Neural progenitor cell (in vitro differentiated cells): ENCODE measurements around the gene CD200R1L. TPM values are rescaled to one million over a fixed set of nuclear protein-coding genes. Genes with fewer than 3 reads are reported as not detected.

Experiments
- DNase-seq: peaks from one replicate; pipeline ENCODE4 v3.0.0-alpha.2; 2016; ENCODE audit warnings: low spot score
- H2AFZ ChIP-seq: fragments of 200-600 bp; sonication (generic); replicated peaks from 2 replicates; pipeline ENCODE4 v1.6.1; 2016; ENCODE audit warnings: antibody characterized with exemption
- H3F3A ChIP-seq: fragments of 200-600 bp; sonication (generic); 2 replicates; pipeline ENCODE4 v1.6.1; 2016; ENCODE audit warnings: antibody characterized with exemption, low read depth
- H3K27ac ChIP-seq: fragments of 200-600 bp; sonication (generic); 2 replicates; pipeline ENCODE4 v1.5.1; 2016; ENCODE audit warnings: mild to moderate bottlenecking
- H3K27me3 ChIP-seq: fragments of 200-600 bp; sonication (generic); 2 replicates; pipeline ENCODE4 v1.6.1; 2016; ENCODE audit warnings: mild to moderate bottlenecking, moderate library complexity
- H3K36me3 ChIP-seq: fragments of 200-600 bp; sonication (generic); 2 replicates; pipeline ENCODE4 v1.5.1; 2016
- H3K4me1 ChIP-seq: fragments of 200-600 bp; sonication (generic); 2 replicates; pipeline ENCODE4 v1.6.1; 2016; ENCODE audit warnings: mixed run types
- H3K4me2 ChIP-seq: fragments of 200-600 bp; sonication (generic); 2 replicates; pipeline ENCODE4 v1.6.1; 2016
- H3K4me3 ChIP-seq: fragments of 200-600 bp; sonication (generic); 2 replicates; pipeline ENCODE4 v1.5.1; 2016
- H3K79me2 ChIP-seq: fragments of 200-600 bp; sonication (generic); 2 replicates; pipeline ENCODE4 v1.6.1; 2016; ENCODE audit warnings: low read depth
- H3K9ac ChIP-seq: fragments of 200-600 bp; sonication (generic); 2 replicates; pipeline ENCODE4 v1.6.1; 2016
- H3K9me3 ChIP-seq: fragments of 200-600 bp; sonication (generic); 2 replicates; pipeline ENCODE4 v1.5.1; 2016; ENCODE audit warnings: low read depth
- H4K20me1 ChIP-seq: fragments of 200-600 bp; sonication (generic); 2 replicates; pipeline ENCODE4 v1.6.1; 2016; ENCODE audit warnings: low read depth
- H3K27ac Mint-ChIP-seq: 3 replicates; pipeline ENCODE4 v1.8.0; 2021; ENCODE audit warnings: mixed read lengths
- H3K27me3 Mint-ChIP-seq: 2 replicates; pipeline ENCODE4 v1.8.0; 2022; ENCODE audit warnings: low read depth, mild to moderate bottlenecking, inconsistent platforms, moderate library complexity, mixed read lengths; ENCODE audit not compliant: insufficient read depth
- H3K36me3 Mint-ChIP-seq: 3 replicates; pipeline ENCODE4 v1.8.0; 2021; ENCODE audit warnings: mixed read lengths
- H3K4me1 Mint-ChIP-seq: 3 replicates; pipeline ENCODE4 v1.8.0; 2021; ENCODE audit warnings: mixed read lengths
- H3K4me3 Mint-ChIP-seq: 3 replicates; pipeline ENCODE4 v1.8.0; 2021; ENCODE audit warnings: mild to moderate bottlenecking, moderate library complexity, mixed read lengths
- H3K9me3 Mint-ChIP-seq: 3 replicates; pipeline ENCODE4 v1.8.0; 2020; ENCODE audit warnings: mixed read lengths
- EZH2 ChIP-seq: fragments of 200-600 bp; sonication (generic); IDR thresholded peaks from 2 replicates; pipeline ENCODE4 v1.6.1; 2017; ENCODE audit warnings: antibody characterized with exemption, mild to moderate bottlenecking, moderate library complexity
- EZH2phosphoT487 ChIP-seq: fragments of 200-600 bp; sonication (generic); IDR thresholded peaks from 2 replicates; pipeline ENCODE4 v1.6.1; 2017; ENCODE audit warnings: antibody characterized with exemption
- total RNA-seq: library from RNA; depleted of rRNA; stranded (reverse); fragments of >200 nt; gene quantifications from 2 replicates; pipeline ENCODE4 v1.2.3, GENCODE V29; 2015; ENCODE audit warnings: low replicate concordance
- TF ChIP-seq, protein P1 (sequence below): fragments of 200-600 bp; sonication (generic); IDR thresholded peaks from 2 replicates; pipeline ENCODE4 v1.5.1; 2017; ENCODE audit warnings: antibody characterized with exemption, mild to moderate bottlenecking

Gene CD200R1L
- total RNA-seq, 1 donor from 2014 or later: not detected

- Histone ChIP-seq H3K36me3 (no peaks in the 10 kb centered on the region), H3K4me1 (no peaks in the 10 kb centered on the region), H3K9ac (no peak overlapping the region), H3K9me3 (no peaks in the 10 kb centered on the region), H2AFZ (no peak overlapping the region), H3K27ac (no peak overlapping the region), H3K27me3 (no peaks in the 10 kb centered on the region), H4K20me1 (no peaks in the 10 kb centered on the region), H3F3A (no peaks in the 10 kb centered on the region), H3K4me2 (no peak overlapping the region), H3K79me2 (no peaks in the 10 kb centered on the region), H3K4me3 (no peak overlapping the region)
- TF ChIP-seq, protein P1, sequence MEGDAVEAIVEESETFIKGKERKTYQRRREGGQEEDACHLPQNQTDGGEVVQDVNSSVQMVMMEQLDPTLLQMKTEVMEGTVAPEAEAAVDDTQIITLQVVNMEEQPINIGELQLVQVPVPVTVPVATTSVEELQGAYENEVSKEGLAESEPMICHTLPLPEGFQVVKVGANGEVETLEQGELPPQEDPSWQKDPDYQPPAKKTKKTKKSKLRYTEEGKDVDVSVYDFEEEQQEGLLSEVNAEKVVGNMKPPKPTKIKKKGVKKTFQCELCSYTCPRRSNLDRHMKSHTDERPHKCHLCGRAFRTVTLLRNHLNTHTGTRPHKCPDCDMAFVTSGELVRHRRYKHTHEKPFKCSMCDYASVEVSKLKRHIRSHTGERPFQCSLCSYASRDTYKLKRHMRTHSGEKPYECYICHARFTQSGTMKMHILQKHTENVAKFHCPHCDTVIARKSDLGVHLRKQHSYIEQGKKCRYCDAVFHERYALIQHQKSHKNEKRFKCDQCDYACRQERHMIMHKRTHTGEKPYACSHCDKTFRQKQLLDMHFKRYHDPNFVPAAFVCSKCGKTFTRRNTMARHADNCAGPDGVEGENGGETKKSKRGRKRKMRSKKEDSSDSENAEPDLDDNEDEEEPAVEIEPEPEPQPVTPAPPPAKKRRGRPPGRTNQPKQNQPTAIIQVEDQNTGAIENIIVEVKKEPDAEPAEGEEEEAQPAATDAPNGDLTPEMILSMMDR: no peak
- TF ChIP-seq EZH2phosphoT487 (no peak), EZH2 (no peak)
- no peak overlapping the region for H3K4me3 Mint-ChIP-seq
- no peaks in the 10 kb centered on the region for H3K27me3 Mint-ChIP-seq
- DNase-seq: no peak
- no peaks in the 10 kb centered on the region for H3K36me3 Mint-ChIP-seq
- H3K9me3 Mint-ChIP-seq: peaks cover 16% of the 10 kb centered on the region
- no peak overlapping the region for H3K27ac Mint-ChIP-seq
- H3K4me1 Mint-ChIP-seq: peaks cover 2% of the 10 kb centered on the region
Measured at GRCh38 chr3:112845772-112846171, 892 bp downstream of the CD200R1L start.

DNA sequence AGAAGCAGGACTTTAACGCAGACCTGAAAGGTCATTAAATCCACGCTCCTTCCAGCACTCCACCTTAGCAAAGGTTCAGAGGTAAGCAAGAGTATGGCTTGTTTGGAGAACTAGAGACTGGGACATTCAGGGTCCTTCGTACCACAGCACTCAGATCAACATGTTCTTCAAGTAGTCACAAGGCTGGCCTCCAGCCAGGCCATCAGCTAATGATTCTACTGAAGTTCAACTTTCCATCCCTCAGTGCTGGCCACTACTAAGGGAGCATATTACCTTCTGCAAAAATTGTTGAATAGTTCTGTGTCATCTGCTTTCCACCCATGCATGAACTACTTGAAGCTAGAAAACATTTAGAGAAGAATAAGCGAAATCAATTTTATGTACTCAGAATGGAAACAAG is 17.6 kb downstream of the CD200R1L start:
- no peaks in the 10 kb centered on the region for H3K36me3 ChIP-seq
- Mint-ChIP-seq H3K27ac (no peak overlapping the region), H3K4me3 (no peak overlapping the region), H3K36me3 (no peaks in the 10 kb centered on the region), H3K27me3 (no peaks in the 10 kb centered on the region), H3K9me3 (no peaks in the 10 kb centered on the region), H3K4me1 (no peaks in the 10 kb centered on the region)
- no peaks in the 10 kb centered on the region for H3K4me1 ChIP-seq
- no peak overlapping the region for H3K9ac ChIP-seq
- no peak for DNase-seq
- H3K79me2 ChIP-seq: no peaks in the 10 kb centered on the region
- no peaks in the 10 kb centered on the region for H3F3A ChIP-seq
- H3K27me3 ChIP-seq: no peaks in the 10 kb centered on the region
- H3K4me2 ChIP-seq: no peak overlapping the region
- H4K20me1 ChIP-seq: no peaks in the 10 kb centered on the region
- H3K9me3 ChIP-seq: no peaks in the 10 kb centered on the region
- no peak overlapping the region for H2AFZ ChIP-seq
- H3K27ac ChIP-seq: no peak overlapping the region
- TF ChIP-seq, protein P1: no peak
- TF ChIP-seq EZH2 (no peak), EZH2phosphoT487 (no peak)
- no peak overlapping the region for H3K4me3 ChIP-seq

DNA sequence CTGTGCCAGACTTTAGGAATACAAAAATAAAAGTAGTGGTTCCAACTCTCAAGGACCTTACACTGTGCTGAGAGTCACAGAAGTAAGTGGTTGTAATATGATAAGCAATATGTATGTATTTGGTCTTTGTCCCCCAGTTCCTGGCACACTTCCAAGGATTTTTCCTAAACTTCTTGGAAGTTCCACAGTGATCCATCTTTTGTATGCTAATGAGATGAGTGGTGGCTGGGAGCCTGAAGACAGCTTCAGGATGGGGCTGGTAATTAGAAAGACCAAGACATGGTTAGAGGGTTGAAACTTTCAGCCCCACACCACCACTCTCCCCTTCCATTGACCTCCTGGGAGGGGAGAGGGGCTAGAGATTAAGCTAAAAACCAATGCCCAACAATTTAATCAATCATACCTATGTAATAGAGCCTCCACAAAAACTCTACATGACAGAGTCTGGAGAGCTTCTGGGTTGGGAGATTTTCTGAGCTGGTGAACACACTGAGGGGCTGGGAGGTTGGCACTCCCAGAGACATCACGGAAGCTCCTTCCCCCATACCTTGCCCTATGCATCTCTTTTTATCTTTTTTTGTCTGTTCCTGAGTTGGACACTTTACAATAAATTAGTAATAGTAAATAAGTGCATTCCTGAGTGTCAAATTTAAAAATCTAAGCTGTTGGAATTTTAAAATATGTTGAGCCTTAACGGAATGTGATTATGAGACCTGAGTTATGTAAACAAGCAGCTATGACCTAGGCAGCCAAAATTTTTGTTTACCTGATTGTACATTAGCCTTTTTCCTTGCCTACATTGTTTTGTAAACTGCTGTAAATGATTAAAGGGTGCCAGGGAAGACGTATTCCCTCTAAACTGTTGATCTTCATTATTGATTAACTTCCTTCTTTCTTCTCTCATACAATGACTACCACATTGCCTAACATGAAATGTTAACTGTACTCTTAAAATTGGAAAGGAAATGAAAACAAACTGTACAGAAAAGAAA is 24.3 kb downstream of the CD200R1L start:
- Histone ChIP-seq H3K79me2 (no peaks in the 10 kb centered on the region), H3K4me2 (no peak overlapping the region), H3K36me3 (no peaks in the 10 kb centered on the region), H3F3A (no peaks in the 10 kb centered on the region), H3K27ac (no peak overlapping the region), H3K9me3 (no peaks in the 10 kb centered on the region), H3K9ac (no peak overlapping the region), H4K20me1 (no peaks in the 10 kb centered on the region), H3K4me3 (no peak overlapping the region), H3K4me1 (no peaks in the 10 kb centered on the region), H2AFZ (peak overlapping the region; percentile 19), H3K27me3 (no peaks in the 10 kb centered on the region)
- no peak for DNase-seq
- H3K4me3 Mint-ChIP-seq: no peak overlapping the region
- H3K4me1 Mint-ChIP-seq: no peaks in the 10 kb centered on the region
- TF ChIP-seq, protein P1: no peak
- TF ChIP-seq EZH2phosphoT487: no peak
- TF ChIP-seq EZH2: no peak
- H3K27me3 Mint-ChIP-seq: no peaks in the 10 kb centered on the region
- H3K27ac Mint-ChIP-seq: no peak overlapping the region
- no peaks in the 10 kb centered on the region for H3K36me3 Mint-ChIP-seq
- H3K9me3 Mint-ChIP-seq: no peaks in the 10 kb centered on the region
